HEK293 (cell line): Measurements from ENCODE around the gene UBE2Q1.

Source experiments
- CTCF ChIA-PET: fragments of 350-600 bp; formaldehyde crosslinking; extraction: SDS; loops from one replicate; lab custom pipeline; 2021; ENCODE audit warnings: antibody characterized with exemption; lab: Yijun Ruan, JAX
- POLR2A ChIA-PET: fragments of 300-600 bp; formaldehyde crosslinking; extraction: SDS; loops from one replicate; lab custom pipeline; 2020; ENCODE audit warnings: antibody characterized with exemption, inconsistent platforms; lab: Yijun Ruan, JAX
- H3K27ac ChIP-seq: fragments of 200-500 bp; sonication (Bioruptor generic); 2 replicates; pipeline ENCODE4 v1.5.1; 2014; ENCODE audit warnings: low read depth, low read length, control low read depth, inconsistent platforms; ENCODE audit errors: extremely low read depth
- H3K36me3 ChIP-seq, 2 experiments: fragments of 200-500 bp in 1 of 2; sonication (Bioruptor generic) in 1 of 2; 1 replicate in 1 of 2; 2 replicates in 1 of 2; pipeline ENCODE4 v1.5.1; 2014 to 2017; ENCODE audit warnings: inconsistent platforms in 2 of 2, low read length in 2 of 2; ENCODE audit not compliant: control insufficient read depth in 2 of 2, insufficient read depth in 1 of 2
- H3K4me1 ChIP-seq: fragments of 200-500 bp; sonication (Bioruptor generic); 2 replicates; pipeline ENCODE4 v1.5.1; 2014; ENCODE audit warnings: mild to moderate bottlenecking, low read length, inconsistent platforms; ENCODE audit not compliant: control insufficient read depth, insufficient read depth
- H3K4me3 ChIP-seq: 2 replicates; pipeline ENCODE4 v1.5.1; 2011; ENCODE audit warnings: low read depth, mild to moderate bottlenecking, control low read depth, low read length, moderate library complexity
- H3K9me3 ChIP-seq: fragments of 200-500 bp; sonication (Bioruptor generic); 2 replicates; pipeline ENCODE4 v1.5.1; 2014; ENCODE audit warnings: low read depth, low read length, inconsistent platforms; ENCODE audit not compliant: control insufficient read depth, insufficient read depth
- GLI2 ChIP-seq: fragments of 450-650 bp; formaldehyde crosslinking; IDR thresholded peaks from 2 replicates; pipeline ENCODE4; 2017; ENCODE audit warnings: missing biosample characterization, missing genetic modification characterization, low read depth, borderline replicate concordance
- GLI4 ChIP-seq: fragments of 450-650 bp; formaldehyde crosslinking; IDR thresholded peaks from 2 replicates; pipeline ENCODE4 v1.5.1; 2016; ENCODE audit warnings: missing biosample characterization, missing genetic modification characterization
- IKZF3 ChIP-seq: fragments of 450-650 bp; IDR thresholded peaks from 2 replicates; pipeline ENCODE4 v1.5.0; 2018; ENCODE audit warnings: missing biosample characterization, mild to moderate bottlenecking, missing genetic modification characterization, moderate library complexity
- MYNN ChIP-seq: fragments of 450-650 bp; formaldehyde crosslinking; IDR thresholded peaks from 2 replicates; pipeline ENCODE4 v1.5.1; 2016; ENCODE audit warnings: missing biosample characterization, missing genetic modification characterization, borderline replicate concordance
- SP3 ChIP-seq: fragments of 450-650 bp; formaldehyde crosslinking; IDR thresholded peaks from 2 replicates; pipeline ENCODE4 v1.5.1; 2016; ENCODE audit warnings: missing biosample characterization, missing genetic modification characterization
- ZBTB20 ChIP-seq: fragments of 450-650 bp; formaldehyde crosslinking; IDR thresholded peaks from 2 replicates; pipeline ENCODE4 v1.5.1; 2016; ENCODE audit warnings: missing biosample characterization, missing genetic modification characterization
- ZBTB7A ChIP-seq: fragments of 450-650 bp; formaldehyde crosslinking; IDR thresholded peaks from 2 replicates; pipeline ENCODE4 v1.5.1; 2016; ENCODE audit warnings: low read depth, missing biosample characterization, missing genetic modification characterization
- ZFP69B ChIP-seq: fragments of 450-650 bp; formaldehyde crosslinking; IDR thresholded peaks from 2 replicates; pipeline ENCODE4 v1.5.1; 2016; ENCODE audit warnings: missing biosample characterization, missing genetic modification characterization
- ZNF121 ChIP-seq: fragments of 450-650 bp; formaldehyde crosslinking; IDR thresholded peaks from 2 replicates; pipeline ENCODE4 v1.5.1; 2016; ENCODE audit warnings: missing biosample characterization, missing genetic modification characterization
- ZNF274 ChIP-seq, 2 experiments: fragments of 200-500 bp in 1 of 2; fragments of 450-650 bp in 1 of 2; sonication (Bioruptor generic) in 1 of 2; formaldehyde crosslinking in 1 of 2; IDR thresholded peaks; 2 replicates each; pipeline versions ENCODE4 v1.5.1 to v1.6.1; 2014 to 2016; ENCODE audit warnings: borderline replicate concordance in 1 of 2, inconsistent platforms in 1 of 2, low read length in 1 of 2, missing biosample characterization in 1 of 2, missing genetic modification characterization in 1 of 2
- ZNF335 ChIP-seq: fragments of 450-650 bp; formaldehyde crosslinking; conservative IDR thresholded peaks from 2 replicates; pipeline ENCODE4 v1.5.1; 2016; ENCODE audit warnings: missing biosample characterization, missing genetic modification characterization
- ZNF560 ChIP-seq: fragments of 450-650 bp; formaldehyde crosslinking; IDR thresholded peaks from 2 replicates; pipeline ENCODE4 v1.5.1; 2017; ENCODE audit warnings: missing biosample characterization, missing genetic modification characterization, borderline replicate concordance
- ZNF600 ChIP-seq: fragments of 450-650 bp; formaldehyde crosslinking; IDR thresholded peaks from 2 replicates; pipeline ENCODE4 v1.5.1; 2016; ENCODE audit warnings: missing biosample characterization, missing genetic modification characterization
- ZNF623 ChIP-seq: fragments of 450-650 bp; formaldehyde crosslinking; IDR thresholded peaks from 2 replicates; pipeline ENCODE4 v1.5.1; 2016; ENCODE audit warnings: missing biosample characterization, missing genetic modification characterization
- ZNF677 ChIP-seq: fragments of 450-650 bp; IDR thresholded peaks from 2 replicates; pipeline ENCODE4 v1.5.0; 2018; ENCODE audit warnings: missing biosample characterization, mild to moderate bottlenecking, missing genetic modification characterization, moderate library complexity
- ZNF747 ChIP-seq: fragments of 450-650 bp; formaldehyde crosslinking; IDR thresholded peaks from 2 replicates; pipeline ENCODE4 v1.5.1; 2016; ENCODE audit warnings: missing biosample characterization, missing genetic modification characterization
- ZNF830 ChIP-seq: fragments of 450-650 bp; IDR thresholded peaks from 2 replicates; pipeline ENCODE4 v1.5.0; 2018; ENCODE audit warnings: missing biosample characterization, missing genetic modification characterization, low read depth, mild to moderate bottlenecking, moderate library complexity
- TF ChIP-seq, protein P1 (sequence below): fragments of 450-650 bp; formaldehyde crosslinking; IDR thresholded peaks from 2 replicates; pipeline ENCODE4 v1.5.1; 2016; ENCODE audit warnings: missing biosample characterization, missing genetic modification characterization
- TF ChIP-seq, protein P2 (sequence below): fragments of 450-650 bp; formaldehyde crosslinking; IDR thresholded peaks from 2 replicates; pipeline ENCODE4 v1.5.1; 2017; ENCODE audit warnings: missing biosample characterization, missing genetic modification characterization
- TF ChIP-seq, protein P3 (sequence below): fragments of 450-650 bp; formaldehyde crosslinking; IDR thresholded peaks from 2 replicates; pipeline ENCODE4 v1.5.1; 2016; ENCODE audit warnings: missing biosample characterization, missing genetic modification characterization, low read depth
- TF ChIP-seq, protein P4 (sequence below): fragments of 450-650 bp; formaldehyde crosslinking; IDR thresholded peaks from 2 replicates; pipeline ENCODE4 v1.5.1; 2016; ENCODE audit warnings: missing biosample characterization, missing genetic modification characterization

Gene UBE2Q1

DNA sequence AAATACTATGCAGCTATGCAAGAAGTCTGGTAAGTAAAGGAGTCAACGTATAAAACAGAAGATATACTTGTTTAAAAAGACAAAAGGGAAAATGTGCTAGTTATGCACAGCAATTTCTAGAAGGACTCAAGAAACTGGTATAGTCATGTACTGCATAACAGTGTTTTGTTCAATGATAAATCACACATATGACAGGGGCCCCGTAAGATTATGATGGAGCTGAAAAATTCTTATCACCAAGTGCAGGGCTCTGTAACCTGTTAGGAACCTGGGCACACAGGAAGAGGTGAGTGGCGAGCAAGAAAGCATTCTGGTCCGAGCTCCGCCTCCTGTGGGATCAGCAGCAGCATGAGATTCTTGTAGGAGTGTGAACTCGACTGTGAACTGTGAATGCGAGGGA lies 36.3 kb upstream of the UBE2Q1 start:
- Histone ChIP-seq H3K4me3 (no peak overlapping the region), H3K4me1 (no peaks in the 10 kb centered on the region), H3K36me3 (peaks cover 48 to 98% of the 10 kb centered on the region in 2 experiments), H3K27ac (no peak overlapping the region), H3K9me3 (no peaks in the 10 kb centered on the region)
- no peak for TF ChIP-seq ZNF623 (tag by site-specific recombination)
- TF ChIP-seq ZBTB7A (tag by site-specific recombination), result no peak
- TF ChIP-seq, protein P1, sequence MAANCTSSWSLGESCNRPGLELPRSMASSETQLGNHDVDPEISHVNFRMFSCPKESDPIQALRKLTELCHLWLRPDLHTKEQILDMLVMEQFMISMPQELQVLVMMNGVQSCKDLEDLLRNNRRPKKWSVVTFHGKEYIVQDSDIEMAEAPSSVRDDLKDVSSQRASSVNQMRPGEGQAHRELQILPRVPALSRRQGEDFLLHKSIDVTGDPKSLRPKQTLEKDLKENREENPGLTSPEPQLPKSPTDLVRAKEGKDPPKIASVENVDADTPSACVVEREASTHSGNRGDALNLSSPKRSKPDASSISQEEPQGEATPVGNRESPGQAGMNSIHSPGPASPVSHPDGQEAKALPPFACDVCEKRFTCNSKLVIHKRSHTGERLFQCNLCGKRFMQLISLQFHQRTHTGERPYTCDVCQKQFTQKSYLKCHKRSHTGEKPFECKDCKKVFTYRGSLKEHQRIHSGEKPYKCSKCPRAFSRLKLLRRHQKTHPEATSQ (tag by site-specific recombination), result no peak
- ChIA-PET CTCF (interaction anchor here (0.5 to 1.2 kb wide), 5 partner anchors 12 to 401 kb away, joined by 3 read pairs; no protein-coding TSS in a partner anchor), POLR2A (interaction anchor here (1.1 kb wide), 1 partner anchor 10 kb away, joined by 3 read pairs; no protein-coding TSS in a partner anchor)

DNA sequence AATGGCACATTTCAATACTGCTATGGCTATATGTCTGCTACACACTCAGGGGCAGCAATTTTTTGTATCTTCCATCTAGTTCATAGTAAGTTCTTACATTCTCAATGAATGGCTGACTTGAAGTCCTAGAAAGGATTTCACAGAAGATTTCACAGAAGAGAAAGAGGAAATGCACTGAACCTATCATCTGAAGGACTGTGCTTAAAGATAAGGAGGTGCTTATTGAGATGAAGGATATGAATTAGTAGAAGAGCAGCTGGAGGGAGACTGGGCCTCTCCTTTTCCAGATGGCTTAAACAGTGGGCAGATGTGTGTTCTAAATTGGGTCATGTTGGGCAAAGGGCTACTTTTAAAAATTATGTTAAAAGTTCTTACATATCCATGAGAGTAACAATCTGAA lies 34.9 kb upstream of the UBE2Q1 start:
- POLR2A ChIA-PET, result no interaction called here
- Histone ChIP-seq H3K27ac (no peak overlapping the region), H3K4me1 (no peaks in the 10 kb centered on the region), H3K9me3 (no peaks in the 10 kb centered on the region), H3K36me3 (peaks cover 57 to 98% of the 10 kb centered on the region in 2 experiments), H3K4me3 (no peak overlapping the region)
- TF ChIP-seq ZNF600 (tag by site-specific recombination), result no peak
- TF ChIP-seq ZNF121 (tag by site-specific recombination), result no peak
- no peak for TF ChIP-seq MYNN (tag by site-specific recombination)
- TF ChIP-seq ZNF747 (tag by site-specific recombination), result no peak
- CTCF ChIA-PET, result interaction anchor here (0.7 to 1.2 kb wide), 2 partner anchors 34 kb away, joined by 3 read pairs; no protein-coding TSS in a partner anchor

DNA sequence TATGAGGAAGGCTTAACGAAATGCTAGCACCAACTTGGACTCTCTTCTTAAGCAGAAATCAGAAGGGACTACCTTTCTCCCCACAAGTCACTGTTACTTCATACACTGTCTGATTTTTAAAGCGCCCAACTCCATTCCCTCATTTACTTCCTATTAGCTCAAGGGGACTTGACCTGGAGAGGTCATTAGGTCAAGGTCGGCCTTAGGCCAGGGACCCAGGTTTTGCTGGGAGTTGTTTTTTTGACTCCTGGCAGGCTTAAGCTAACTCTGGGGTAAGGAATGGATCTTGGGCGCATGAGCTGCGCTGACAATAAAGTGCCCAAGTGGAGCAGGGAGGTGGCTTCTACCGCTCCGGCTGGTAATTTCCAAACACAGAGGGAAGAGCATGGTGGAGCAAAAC lies 32.7 kb upstream of the UBE2Q1 start:
- H3K9me3 ChIP-seq, result no peaks in the 10 kb centered on the region
- peaks cover 57 to 98% of the 10 kb centered on the region in 2 experiments for H3K36me3 ChIP-seq
- ChIA-PET CTCF (interaction anchor here (1.7 kb wide), 1 partner anchor 287 kb away, joined by 3 read pairs; no protein-coding TSS in a partner anchor), POLR2A (interaction anchor here (1.2 kb wide), 1 partner anchor 15 kb away, joined by 3 read pairs; no protein-coding TSS in a partner anchor)
- no peak overlapping the region for H3K27ac ChIP-seq
- no peak overlapping the region for H3K4me3 ChIP-seq
- H3K4me1 ChIP-seq, result no peaks in the 10 kb centered on the region
- TF ChIP-seq, protein P2, sequence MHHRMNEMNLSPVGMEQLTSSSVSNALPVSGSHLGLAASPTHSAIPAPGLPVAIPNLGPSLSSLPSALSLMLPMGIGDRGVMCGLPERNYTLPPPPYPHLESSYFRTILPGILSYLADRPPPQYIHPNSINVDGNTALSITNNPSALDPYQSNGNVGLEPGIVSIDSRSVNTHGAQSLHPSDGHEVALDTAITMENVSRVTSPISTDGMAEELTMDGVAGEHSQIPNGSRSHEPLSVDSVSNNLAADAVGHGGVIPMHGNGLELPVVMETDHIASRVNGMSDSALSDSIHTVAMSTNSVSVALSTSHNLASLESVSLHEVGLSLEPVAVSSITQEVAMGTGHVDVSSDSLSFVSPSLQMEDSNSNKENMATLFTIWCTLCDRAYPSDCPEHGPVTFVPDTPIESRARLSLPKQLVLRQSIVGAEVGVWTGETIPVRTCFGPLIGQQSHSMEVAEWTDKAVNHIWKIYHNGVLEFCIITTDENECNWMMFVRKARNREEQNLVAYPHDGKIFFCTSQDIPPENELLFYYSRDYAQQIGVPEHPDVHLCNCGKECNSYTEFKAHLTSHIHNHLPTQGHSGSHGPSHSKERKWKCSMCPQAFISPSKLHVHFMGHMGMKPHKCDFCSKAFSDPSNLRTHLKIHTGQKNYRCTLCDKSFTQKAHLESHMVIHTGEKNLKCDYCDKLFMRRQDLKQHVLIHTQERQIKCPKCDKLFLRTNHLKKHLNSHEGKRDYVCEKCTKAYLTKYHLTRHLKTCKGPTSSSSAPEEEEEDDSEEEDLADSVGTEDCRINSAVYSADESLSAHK, result no peak
- TF ChIP-seq GLI4 (tag by site-specific recombination), result no peak
- TF ChIP-seq ZFP69B (tag by site-specific recombination), result no peak
- TF ChIP-seq ZNF335 (tag by site-specific recombination), result no peak
- no peak for TF ChIP-seq ZNF677
- no peak for TF ChIP-seq ZNF830 (tag by site-specific recombination)
- TF ChIP-seq ZNF560 (tag by site-specific recombination), result no peak
- TF ChIP-seq, protein P3, sequence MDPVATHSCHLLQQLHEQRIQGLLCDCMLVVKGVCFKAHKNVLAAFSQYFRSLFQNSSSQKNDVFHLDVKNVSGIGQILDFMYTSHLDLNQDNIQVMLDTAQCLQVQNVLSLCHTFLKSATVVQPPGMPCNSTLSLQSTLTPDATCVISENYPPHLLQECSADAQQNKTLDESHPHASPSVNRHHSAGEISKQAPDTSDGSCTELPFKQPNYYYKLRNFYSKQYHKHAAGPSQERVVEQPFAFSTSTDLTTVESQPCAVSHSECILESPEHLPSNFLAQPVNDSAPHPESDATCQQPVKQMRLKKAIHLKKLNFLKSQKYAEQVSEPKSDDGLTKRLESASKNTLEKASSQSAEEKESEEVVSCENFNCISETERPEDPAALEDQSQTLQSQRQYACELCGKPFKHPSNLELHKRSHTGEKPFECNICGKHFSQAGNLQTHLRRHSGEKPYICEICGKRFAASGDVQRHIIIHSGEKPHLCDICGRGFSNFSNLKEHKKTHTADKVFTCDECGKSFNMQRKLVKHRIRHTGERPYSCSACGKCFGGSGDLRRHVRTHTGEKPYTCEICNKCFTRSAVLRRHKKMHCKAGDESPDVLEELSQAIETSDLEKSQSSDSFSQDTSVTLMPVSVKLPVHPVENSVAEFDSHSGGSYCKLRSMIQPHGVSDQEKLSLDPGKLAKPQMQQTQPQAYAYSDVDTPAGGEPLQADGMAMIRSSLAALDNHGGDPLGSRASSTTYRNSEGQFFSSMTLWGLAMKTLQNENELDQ (tag by site-specific recombination), result no peak
- no peak for TF ChIP-seq ZBTB20 (tag by site-specific recombination)
- no peak for TF ChIP-seq GLI2
- TF ChIP-seq ZNF747 (tag by site-specific recombination), result no peak
- TF ChIP-seq IKZF3 (tag by site-specific recombination), result no peak
- TF ChIP-seq, protein P4, sequence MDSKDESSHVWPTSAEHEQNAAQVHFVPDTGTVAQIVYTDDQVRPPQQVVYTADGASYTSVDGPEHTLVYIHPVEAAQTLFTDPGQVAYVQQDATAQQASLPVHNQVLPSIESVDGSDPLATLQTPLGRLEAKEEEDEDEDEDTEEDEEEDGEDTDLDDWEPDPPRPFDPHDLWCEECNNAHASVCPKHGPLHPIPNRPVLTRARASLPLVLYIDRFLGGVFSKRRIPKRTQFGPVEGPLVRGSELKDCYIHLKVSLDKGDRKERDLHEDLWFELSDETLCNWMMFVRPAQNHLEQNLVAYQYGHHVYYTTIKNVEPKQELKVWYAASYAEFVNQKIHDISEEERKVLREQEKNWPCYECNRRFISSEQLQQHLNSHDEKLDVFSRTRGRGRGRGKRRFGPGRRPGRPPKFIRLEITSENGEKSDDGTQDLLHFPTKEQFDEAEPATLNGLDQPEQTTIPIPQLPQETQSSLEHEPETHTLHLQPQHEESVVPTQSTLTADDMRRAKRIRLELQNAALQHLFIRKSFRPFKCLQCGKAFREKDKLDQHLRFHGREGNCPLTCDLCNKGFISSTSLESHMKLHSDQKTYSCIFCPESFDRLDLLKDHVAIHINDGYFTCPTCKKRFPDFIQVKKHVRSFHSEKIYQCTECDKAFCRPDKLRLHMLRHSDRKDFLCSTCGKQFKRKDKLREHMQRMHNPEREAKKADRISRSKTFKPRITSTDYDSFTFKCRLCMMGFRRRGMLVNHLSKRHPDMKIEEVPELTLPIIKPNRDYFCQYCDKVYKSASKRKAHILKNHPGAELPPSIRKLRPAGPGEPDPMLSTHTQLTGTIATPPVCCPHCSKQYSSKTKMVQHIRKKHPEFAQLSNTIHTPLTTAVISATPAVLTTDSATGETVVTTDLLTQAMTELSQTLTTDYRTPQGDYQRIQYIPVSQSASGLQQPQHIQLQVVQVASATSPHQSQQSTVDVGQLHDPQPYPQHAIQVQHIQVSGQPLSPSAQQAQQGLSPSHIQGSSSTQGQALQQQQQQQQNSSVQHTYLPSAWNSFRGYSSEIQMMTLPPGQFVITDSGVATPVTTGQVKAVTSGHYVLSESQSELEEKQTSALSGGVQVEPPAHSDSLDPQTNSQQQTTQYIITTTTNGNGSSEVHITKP (tag by site-specific recombination), result no peak
- TF ChIP-seq SP3 (tag by site-specific recombination), result no peak
- no peak for TF ChIP-seq ZNF274 (IDR thresholded peaks at IDR 0.05; ENCODE audit: low read length)
- no peak for TF ChIP-seq ZNF274 (tag by site-specific recombination; IDR thresholded peaks at IDR 0.05; ENCODE audit: borderline replicate concordance)
